HepG2 (cell line): ENCODE results near the gene ARRDC3. TPM values are rescaled to one million over a fixed set of nuclear protein-coding genes. Genes with fewer than 3 reads are reported as not detected.

Source experiments
- ATAC-seq: fragments of 200-7000 bp; cut with Tn5 transposase; 3 replicates; pipeline ENCODE4 v1.9.1; 2020; ENCODE audit warnings: mild to moderate bottlenecking, moderate library complexity
- BruUV-seq: library from RNA; stranded (reverse); fragments of 400-500 nt; replicated peaks from 2 replicates; lab custom pipeline; 2021; lab: Mats Ljungman, UMichigan
- CTCF ChIA-PET: fragments of 300-600 bp; formaldehyde crosslinking; extraction: SDS; loops from one replicate; lab custom pipeline; 2021; ENCODE audit warnings: low total read pairs, inconsistent platforms, low intra/inter-chr PET ratio; lab: Yijun Ruan, JAX
- POLR2A ChIA-PET: fragments of 350-600 bp; sonication (Branson Sonifier 250); formaldehyde crosslinking; loops from one replicate; lab custom pipeline; 2020; ENCODE audit warnings: antibody characterized with exemption, inconsistent platforms; lab: Yijun Ruan, JAX
- DNase-seq: peaks from one replicate; pipeline ENCODE4 v3.0.0-alpha.2; 2015; ENCODE audit warnings: low spot score
- FAIRE-seq: peaks from 3 replicates; lab custom pipeline; 2011; peaks lifted over from hg19 to GRCh38; lab: Jason Lieb, UNC
- H2AFZ ChIP-seq: one replicate; pipeline ENCODE4 v1.6.1; 2011; ENCODE audit warnings: low read length, inconsistent platforms
- H3K27ac ChIP-seq: fragments of 300-600 bp; 3 replicates; pipeline ENCODE4 v1.8.0; 2011; ENCODE audit warnings: mixed run types, mild to moderate bottlenecking, mixed read lengths, low read length, inconsistent platforms; ENCODE audit not compliant: insufficient read depth; ENCODE audit errors: extremely low read length
- H3K27me3 ChIP-seq, 2 experiments: fragments of 200-600 bp in 1 of 2; 2 replicates in 1 of 2; 3 replicates in 1 of 2; pipeline versions ENCODE4 v1.6.0 to v1.8.0; 2011; ENCODE audit warnings: low read length in 2 of 2, mild to moderate bottlenecking in 2 of 2, moderate library complexity in 2 of 2, inconsistent platforms in 1 of 2; ENCODE audit not compliant: insufficient read depth in 2 of 2, control insufficient read depth in 1 of 2
- H3K36me3 ChIP-seq, 2 experiments: fragments of 200-600 bp in 1 of 2; replicated peaks in 1 of 2; 2 replicates in 1 of 2; 3 replicates in 1 of 2; pipeline versions ENCODE4 v1.5.1 to v1.8.0; 2011; ENCODE audit warnings: low read length in 2 of 2, inconsistent platforms in 1 of 2; ENCODE audit not compliant: insufficient read depth in 2 of 2, control insufficient read depth in 1 of 2
- H3K4me1 ChIP-seq: 2 replicates; pipeline ENCODE4 v1.5.1; 2012; ENCODE audit warnings: low read length, inconsistent platforms; ENCODE audit not compliant: insufficient read depth
- H3K4me2 ChIP-seq: 2 replicates; pipeline ENCODE4 v1.6.0; 2011; ENCODE audit warnings: low read depth, low read length, inconsistent platforms
- H3K4me3 ChIP-seq, 3 experiments: fragments of 200-600 bp in 1 of 3; sonication (generic), shearing (Covaris generic) in 1 of 3; replicated peaks in 1 of 3; 2 replicates each; pipeline ENCODE4 v1.5.1; 2011 to 2016; ENCODE audit warnings: low read length in 3 of 3, inconsistent platforms in 2 of 3, low read depth in 2 of 3, mild to moderate bottlenecking in 2 of 3, control low read depth in 1 of 3, mixed read lengths in 1 of 3; ENCODE audit not compliant: insufficient read depth in 1 of 3
- H3K79me2 ChIP-seq: one replicate; pipeline ENCODE4 v1.6.1; 2011; ENCODE audit warnings: low read length, inconsistent platforms; ENCODE audit not compliant: insufficient read depth
- H3K9ac ChIP-seq: 2 replicates; pipeline ENCODE4 v1.6.0; 2011; ENCODE audit warnings: mild to moderate bottlenecking, low read depth, low read length, inconsistent platforms; ENCODE audit not compliant: insufficient read depth
- H3K9me3 ChIP-seq: 2 replicates; pipeline ENCODE4 v1.5.1; 2012; ENCODE audit warnings: mild to moderate bottlenecking, low read length
- H4K20me1 ChIP-seq: 2 replicates; pipeline ENCODE4 v1.6.0; 2011; ENCODE audit warnings: inconsistent platforms, mild to moderate bottlenecking, low read length, moderate library complexity; ENCODE audit not compliant: insufficient read depth
- CHD2 ChIP-seq: IDR thresholded peaks from 2 replicates; pipeline ENCODE4 v1.6.1; 2011; ENCODE audit warnings: low read depth, low read length, improper control_type of control experiment
- ELF3 ChIP-seq: IDR thresholded peaks from 2 replicates; pipeline ENCODE4 v1.6.1; 2016; ENCODE audit warnings: missing genetic modification reagents, missing compliant biosample characterization
- ETV5 ChIP-seq: IDR thresholded peaks from 2 replicates; pipeline ENCODE4 v1.6.1; 2018; ENCODE audit warnings: missing biosample characterization, missing genetic modification reagents, inconsistent platforms, borderline replicate concordance
- NCOA1 ChIP-seq: sonication (generic); formaldehyde crosslinking; IDR thresholded peaks from 2 replicates; pipeline ENCODE4 v1.9.0; 2021; ENCODE audit warnings: missing genetic modification reagents
- PLRG1 ChIP-seq: fragments of 450-650 bp; conservative IDR thresholded peaks from 2 replicates; pipeline ENCODE4 v1.6.1; 2016
- RNF2 ChIP-seq: fragments of 450-650 bp; conservative IDR thresholded peaks from 2 replicates; pipeline ENCODE4 v1.6.1; 2016; ENCODE audit warnings: low read depth
- SIN3B ChIP-seq: fragments of 150-350 bp; IDR thresholded peaks from 2 replicates; pipeline ENCODE4 v1.6.1; 2014; ENCODE audit warnings: low read length
- ZFP41 ChIP-seq: sonication (generic); formaldehyde crosslinking; IDR thresholded peaks from 2 replicates; pipeline ENCODE4 v1.4.0; 2020; ENCODE audit warnings: mild to moderate bottlenecking, missing genetic modification reagents, borderline replicate concordance
- ZNF205 ChIP-seq: IDR thresholded peaks from 2 replicates; pipeline ENCODE4 v1.6.1; 2018; ENCODE audit warnings: missing biosample characterization, missing genetic modification reagents
- ZNF337 ChIP-seq: sonication (generic); formaldehyde crosslinking; IDR thresholded peaks from 2 replicates; pipeline ENCODE4 v1.5.1; 2020; ENCODE audit warnings: missing genetic modification reagents, low read depth, mild to moderate bottlenecking, borderline replicate concordance
- ZNF598 ChIP-seq: sonication (generic); formaldehyde crosslinking; IDR thresholded peaks from 2 replicates; pipeline ENCODE4 v1.5.1; 2020; ENCODE audit warnings: mild to moderate bottlenecking, missing genetic modification reagents, borderline replicate concordance
- WGBS: methylation state at CpG from one replicate; pipeline ENCODE4 v1.1.6; 2017; ENCODE audit warnings: low lambda C conversion rate; 5-methylcytosine and 5-hydroxymethylcytosine counted together
- in situ Hi-C: cut with HindIII; loops from 2 replicates; pipeline ENCODE4 v1.10.0; 2017; ENCODE audit warnings: low pct_unique_long_range_greater_than_20kb; ENCODE audit not compliant: extremely low pct_ligation_motif_present
- intact Hi-C: fragments of 100-400 bp; cut with micrococcal nuclease; formaldehyde crosslinking; loops from one replicate; pipeline ENCODE4 v1.10.0; 2022; ENCODE audit not compliant: unreplicated experiment
- polyA plus RNA-seq, 8 experiments: library from polyadenylated mRNA; depleted of rRNA in 3 of 8; stranded (reverse) in 7 of 8; unstranded in 1 of 8; fragments of >200 nt; fragmentation: Illumina TruSeq in 4 of 8; extraction: Trizol in 4 of 8; gene quantifications; 2 replicates each; pipeline versions ENCODE4 v1.2.1 to v1.2.3, GENCODE V29; 2011 to 2016; ENCODE audit warnings: low read depth in 4 of 8, missing spikeins in 1 of 8, mixed read lengths in 1 of 8; ENCODE audit not compliant: insufficient read depth in 1 of 8
- total RNA-seq, 5 experiments: library from RNA; depleted of rRNA; stranded (reverse); fragments of >200 nt; fragmentation: Illumina TruSeq; extraction: Trizol; gene quantifications; 2 replicates each; pipeline ENCODE4 v1.2.3, GENCODE V29; 2016; ENCODE audit warnings: low read depth in 1 of 5
- TF ChIP-seq, protein P1 (sequence below): sonication (generic); formaldehyde crosslinking; IDR thresholded peaks from 2 replicates; pipeline ENCODE4 v1.8.0; 2022; ENCODE audit warnings: missing genetic modification reagents, mild to moderate bottlenecking, inconsistent platforms, borderline replicate concordance
- TF ChIP-seq, protein P2 (sequence below): sonication (generic); formaldehyde crosslinking; IDR thresholded peaks from 2 replicates; pipeline ENCODE4 v1.5.1; 2020; ENCODE audit warnings: mild to moderate bottlenecking, missing genetic modification reagents, moderate library complexity

The ARRDC3 gene
- total and polyA plus RNA-seq, 2 of the 13 experiments (the other 11 are each of a cell fraction or from before 2014, with no cell fraction given): 3.4 to 24.4 TPM

DNA sequence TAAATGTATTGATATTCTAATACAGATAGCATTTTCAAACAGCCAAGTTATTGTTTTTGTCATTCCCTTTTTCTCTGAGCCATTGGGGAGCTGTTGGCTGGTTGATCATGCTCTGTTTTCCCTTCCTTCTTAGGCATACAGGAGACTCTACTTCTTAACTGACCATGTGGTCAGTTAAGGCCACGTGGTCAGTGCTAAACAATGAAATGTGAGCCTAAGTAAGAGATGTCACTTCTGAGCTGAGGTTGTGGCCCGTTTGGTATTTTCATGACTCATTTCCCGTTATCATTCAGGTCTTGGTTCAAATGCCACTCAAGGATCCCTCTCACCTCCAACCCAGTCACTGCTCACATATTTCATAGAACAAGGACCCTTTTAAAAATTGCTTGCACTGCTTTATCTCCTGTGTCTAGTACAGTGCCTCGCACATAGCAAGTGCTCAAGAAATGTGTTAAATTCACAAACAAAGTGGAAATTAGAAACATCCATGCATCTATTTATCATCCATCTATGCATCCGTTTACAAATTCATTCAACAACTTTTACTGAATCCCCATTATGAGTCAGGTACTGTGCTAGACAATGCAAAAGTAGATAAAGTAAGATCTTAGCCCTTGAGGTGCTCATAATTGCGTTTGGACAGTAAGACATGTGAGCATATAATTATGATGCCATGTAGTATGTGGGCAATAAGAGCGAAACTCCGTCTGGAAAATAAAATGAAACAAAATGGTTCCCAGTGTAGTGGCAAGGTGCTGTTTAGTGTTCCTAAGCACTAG, 50.7 kb downstream of the ARRDC3 start:
- Histone ChIP-seq H3K4me2 (peak overlapping the region; percentile 31), H3K79me2 (no peaks in the 10 kb centered on the region), H3K4me1 (peaks cover 27% of the 10 kb centered on the region), H3K9ac (no peak overlapping the region), H3K9me3 (no peaks in the 10 kb centered on the region), H4K20me1 (no peaks in the 10 kb centered on the region), H3K27me3 (no peaks in the 10 kb centered on the region), H3K27ac (no peak overlapping the region), H3K4me3 (no peak overlapping the region), H2AFZ (peak overlapping the region; percentile 74), H3K36me3 (no peaks in the 10 kb centered on the region)
- POLR2A ChIA-PET: interaction anchor here (1.0 kb wide), 1 partner anchor 51 kb away, joined by 5 read pairs; the partner anchor contains the start of gene ARRDC3
- intact Hi-C loops: no loop called here
- in situ Hi-C loops: no loop called here
- BruUV-seq: no TSS peak
- no peak for FAIRE-seq
- CTCF ChIA-PET: no interaction called here
- WGBS: 22% methylated on average over 8 of the region's 8 CpGs
- peak; percentile 91 for ATAC-seq
- peak; percentile 78 for DNase-seq
- TF ChIP-seq ZNF598 (CRISPR knock-in tag) (no peak), ETV5 (CRISPR knock-in tag) (peak; percentile 26; the same call in 1 of the 2 replicates), ZNF337 (no peak), CHD2 (no peak), ELF3 (CRISPR knock-in tag) (peak; percentile 20; the same call in 1 of the 2 replicates), PLRG1 (no peak), NCOA1 (CRISPR knock-in tag) (no peak), ZFP41 (no peak), SIN3B (no peak), RNF2 (no peak), ZNF205 (CRISPR knock-in tag) (no peak)
- TF ChIP-seq, protein P1, sequence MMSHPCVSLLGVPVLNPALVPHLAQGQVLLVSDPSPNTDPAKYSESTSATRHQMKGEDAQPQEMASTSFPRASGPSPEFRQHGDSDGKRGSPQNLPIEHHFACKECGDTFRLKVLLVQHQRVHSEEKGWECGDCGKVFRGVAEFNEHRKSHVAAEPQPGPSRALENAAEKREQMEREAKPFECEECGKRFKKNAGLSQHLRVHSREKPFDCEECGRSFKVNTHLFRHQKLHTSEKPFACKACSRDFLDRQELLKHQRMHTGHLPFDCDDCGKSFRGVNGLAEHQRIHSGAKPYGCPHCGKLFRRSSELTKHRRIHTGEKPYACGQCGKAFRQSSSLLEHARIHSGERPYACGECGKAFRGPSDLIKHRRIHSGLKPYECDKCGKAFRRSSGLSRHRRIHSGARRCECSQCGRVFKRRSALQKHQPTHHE (CRISPR knock-in tag): no peak
- TF ChIP-seq, protein P2, sequence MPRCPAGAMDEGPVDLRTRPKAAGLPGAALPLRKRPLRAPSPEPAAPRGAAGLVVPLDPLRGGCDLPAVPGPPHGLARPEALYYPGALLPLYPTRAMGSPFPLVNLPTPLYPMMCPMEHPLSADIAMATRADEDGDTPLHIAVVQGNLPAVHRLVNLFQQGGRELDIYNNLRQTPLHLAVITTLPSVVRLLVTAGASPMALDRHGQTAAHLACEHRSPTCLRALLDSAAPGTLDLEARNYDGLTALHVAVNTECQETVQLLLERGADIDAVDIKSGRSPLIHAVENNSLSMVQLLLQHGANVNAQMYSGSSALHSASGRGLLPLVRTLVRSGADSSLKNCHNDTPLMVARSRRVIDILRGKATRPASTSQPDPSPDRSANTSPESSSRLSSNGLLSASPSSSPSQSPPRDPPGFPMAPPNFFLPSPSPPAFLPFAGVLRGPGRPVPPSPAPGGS: no peak
